ENCODE measurements around the gene ARL4D.
"Not testable (repeated sequence)": the region's sequence is repeated elsewhere in the genome, so short reads cannot be mapped to it uniquely, and the experiment has no call there.

Gene ARL4D

DNA sequence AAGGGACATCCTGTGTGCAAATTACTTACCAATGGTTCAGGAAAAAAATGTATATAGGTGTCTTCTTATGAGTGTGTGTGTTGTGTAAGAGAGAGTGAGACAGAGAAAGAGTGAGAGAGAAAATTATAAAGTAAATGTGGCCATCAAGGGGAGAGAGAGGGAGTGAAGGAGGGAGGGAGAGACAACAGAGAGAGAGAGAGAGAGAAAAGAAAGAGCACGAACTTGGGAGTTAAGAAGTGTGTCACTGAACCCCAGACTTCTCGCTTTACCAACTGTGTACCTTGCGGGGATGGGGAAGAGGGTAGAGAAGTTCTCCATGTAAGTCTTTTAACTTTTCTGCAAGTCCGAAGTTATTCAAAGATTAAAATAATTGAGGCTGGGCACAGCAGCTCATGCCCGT is 28.8 kb upstream of the ARL4D start:
- DNase-seq (ENCODE audit: low spot score): no peak

- no peak for DNase-seq (ENCODE audit: low spot score)
These were observed 27.5 kb upstream of the ARL4D start for GRCh38 chr17:43371227-43371821.

DNA sequence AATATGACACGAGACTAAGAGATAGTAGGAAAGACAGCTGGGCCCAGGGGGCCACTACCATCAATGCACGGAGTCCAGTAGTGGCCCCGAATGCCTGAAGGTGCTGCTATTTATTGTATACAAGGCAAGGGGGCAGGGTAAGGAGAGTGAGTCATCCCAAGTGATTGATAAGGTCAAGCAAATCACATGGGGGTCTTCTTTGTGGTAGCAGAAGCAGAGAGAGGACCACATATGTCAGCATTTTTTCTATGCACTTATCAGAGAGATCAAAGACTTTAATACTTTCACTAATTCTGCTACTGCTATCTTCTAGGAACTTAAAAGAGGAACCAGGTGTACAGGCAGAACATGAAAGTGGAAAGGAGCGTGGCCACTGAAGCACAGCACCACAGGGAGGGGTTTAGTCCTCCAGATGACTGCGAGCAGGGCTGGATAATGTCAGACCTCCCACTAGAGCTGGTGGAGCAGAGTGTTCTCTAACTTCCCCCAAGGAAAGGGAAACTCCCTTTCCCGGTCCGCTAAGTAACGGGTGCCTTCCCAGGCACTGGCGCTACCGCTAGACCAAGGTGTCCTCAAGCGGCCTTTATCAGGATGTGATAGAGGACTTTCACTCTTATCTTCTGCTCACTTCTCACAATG is 26.4 kb upstream of the ARL4D start:
- DNase-seq (ENCODE audit: low spot score): no peak

DNA sequence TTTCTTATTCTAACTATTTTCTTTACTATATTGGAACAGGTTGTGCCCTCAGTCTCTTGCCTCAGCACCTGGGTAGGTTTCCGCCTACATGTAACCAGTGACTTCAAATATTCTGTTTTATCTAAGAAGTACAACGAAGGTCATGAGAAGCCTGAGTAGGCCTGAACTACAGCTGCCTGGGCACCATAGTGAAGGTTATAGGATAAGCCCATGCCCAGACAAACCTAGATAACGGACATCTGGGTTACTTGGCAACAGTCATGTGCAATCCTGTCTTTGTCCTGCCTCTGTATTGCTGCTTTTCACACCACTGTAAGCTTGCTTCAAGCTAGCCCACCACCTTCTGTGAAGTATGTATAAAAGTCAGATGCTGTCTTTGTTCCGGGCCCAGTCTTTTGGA is 25.4 kb upstream of the ARL4D start:
- no peak for DNase-seq (ENCODE audit: low spot score)

DNA sequence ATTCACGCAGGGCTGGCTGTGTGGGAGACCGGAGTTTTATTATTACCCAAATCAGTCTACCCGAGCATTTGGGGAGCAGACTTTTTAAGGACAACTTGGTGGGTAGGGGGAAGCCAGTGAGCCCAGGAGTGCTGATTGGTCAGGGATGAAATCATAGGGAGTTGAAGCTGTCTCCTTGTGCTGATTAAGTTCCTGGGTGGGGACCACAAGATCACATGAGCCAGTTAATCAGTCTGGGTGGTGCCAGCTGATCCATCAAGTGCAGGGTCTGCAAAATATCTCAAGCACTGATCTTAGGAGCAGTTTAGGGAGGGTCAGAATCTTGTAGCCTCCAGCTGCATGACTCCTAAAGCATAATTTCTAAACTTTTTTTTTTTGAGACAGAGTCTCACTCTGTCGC is 22.9 kb upstream of the ARL4D start:
- DNase-seq (ENCODE audit: low spot score): not testable (repeated sequence)

DNA sequence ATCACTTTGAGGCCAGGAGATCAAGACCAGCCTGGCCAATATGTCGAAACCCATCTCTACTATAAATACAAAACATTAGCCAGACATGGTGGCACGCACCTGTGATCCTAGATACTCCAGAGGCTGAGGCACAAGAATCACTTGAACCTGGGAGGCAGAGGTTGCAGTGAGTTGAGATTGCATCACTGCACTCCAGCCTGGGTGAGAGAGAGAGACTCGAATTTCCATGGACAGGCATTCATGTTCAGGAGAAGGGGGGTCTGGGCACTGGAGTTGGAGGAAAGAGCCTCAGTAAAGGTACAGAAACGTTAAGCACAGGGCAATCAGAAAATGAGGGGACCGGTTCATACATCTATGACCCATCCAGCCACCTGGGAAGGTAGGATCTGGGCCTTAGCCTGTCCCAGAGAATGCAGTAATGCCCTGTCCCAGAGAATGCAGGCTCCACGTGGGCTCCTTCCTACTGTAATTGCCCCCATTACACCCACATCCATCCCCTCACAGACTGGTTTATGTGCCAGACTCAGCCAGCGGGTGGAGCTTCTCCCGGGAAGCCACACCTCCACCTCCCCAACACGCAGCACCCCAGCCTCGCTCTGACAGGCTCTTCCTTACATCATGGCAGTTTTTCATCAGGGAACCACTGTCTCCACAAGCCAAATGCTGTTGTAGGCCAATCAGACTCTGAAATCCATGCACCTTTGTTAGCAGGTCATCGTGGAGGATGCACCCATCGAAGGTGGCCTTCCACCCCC is 21.6 kb upstream of the ARL4D start:
- DNase-seq (ENCODE audit: low spot score): no peak

DNA sequence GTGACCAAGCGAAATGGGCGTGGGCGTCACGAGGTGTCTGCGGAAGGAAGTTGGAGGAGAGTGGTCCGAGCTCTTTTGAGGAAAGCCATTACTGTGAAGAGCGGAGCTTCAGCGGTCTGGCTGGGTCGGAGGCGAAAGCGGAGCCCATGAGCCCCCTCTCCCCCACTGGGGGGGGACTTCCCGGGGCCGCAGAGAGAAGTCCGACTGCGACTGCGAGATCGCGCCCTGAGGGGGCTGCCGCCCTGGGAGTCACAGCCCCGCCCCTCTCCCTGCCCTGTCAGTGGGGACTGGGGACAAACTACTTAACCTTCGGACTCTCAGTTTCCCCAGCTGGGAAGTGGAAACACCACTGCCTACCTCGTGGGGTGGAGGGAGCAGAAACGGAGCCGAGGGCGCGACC is 20.0 kb upstream of the ARL4D start:
- DNase-seq (ENCODE audit: low spot score): no peak

DNA sequence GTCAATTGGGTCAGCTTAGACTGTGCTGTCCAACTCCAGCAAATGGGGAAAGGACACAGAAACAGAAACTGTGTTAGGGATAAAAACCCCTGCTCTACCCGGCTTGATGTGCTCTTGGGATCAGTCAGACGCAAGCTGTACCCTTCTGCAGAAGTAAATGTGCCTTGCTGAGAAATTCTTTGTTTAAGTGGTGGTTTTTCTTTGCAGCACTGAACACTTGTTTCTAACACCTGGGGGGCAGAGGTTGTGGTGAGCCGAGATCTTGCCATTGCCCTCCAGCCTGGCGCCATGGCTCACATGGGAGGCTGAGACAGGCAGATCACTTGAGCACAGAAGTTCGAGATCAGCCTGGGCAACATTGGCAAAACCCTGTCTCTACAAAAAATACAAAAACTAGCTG is 18.5 kb upstream of the ARL4D start:
- no peak for DNase-seq (ENCODE audit: low spot score)

DNA sequence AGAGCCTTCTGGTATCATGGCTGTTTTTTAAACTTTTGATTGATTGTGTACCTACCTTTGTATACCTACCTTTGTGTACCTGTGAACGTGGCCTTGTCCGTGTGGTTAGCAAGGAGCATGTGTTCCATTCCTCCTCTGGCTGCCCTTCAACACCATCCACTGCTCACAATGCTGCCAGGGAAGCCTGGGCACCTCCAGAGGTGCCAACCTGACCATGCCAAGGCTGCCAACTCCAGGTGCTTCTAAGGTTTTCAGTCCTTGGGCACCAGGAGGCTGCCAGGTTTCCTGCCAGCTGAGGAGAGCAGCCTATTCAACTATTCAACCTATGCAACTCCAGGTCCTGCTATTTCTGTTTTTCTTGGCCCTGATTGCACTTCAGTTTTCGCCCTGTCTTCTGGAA is 17.6 kb upstream of the ARL4D start:
- DNase-seq (ENCODE audit: low spot score): no peak

- no peak for DNase-seq (ENCODE audit: low spot score)
These were observed 17.2 kb upstream of the ARL4D start for GRCh38 chr17:43381621-43382020.

DNA sequence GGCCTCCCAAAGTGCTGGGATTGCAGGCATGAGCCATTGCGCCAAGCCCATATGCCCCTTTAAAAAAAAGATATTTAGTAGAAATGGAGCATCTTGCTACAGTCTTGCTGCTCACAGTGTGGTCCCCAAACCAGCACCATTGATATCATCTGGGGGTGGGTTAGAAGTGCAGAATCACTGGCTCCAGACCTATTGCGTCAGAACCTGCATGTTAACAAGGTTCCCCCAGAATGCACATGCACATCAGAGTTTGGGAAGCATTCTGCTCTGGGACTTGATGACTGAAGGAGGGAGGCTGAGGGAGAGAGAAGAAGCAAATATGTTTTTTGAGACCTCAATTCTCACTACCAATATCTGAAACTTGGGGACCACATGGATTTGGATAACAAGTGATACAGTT is 16.0 kb upstream of the ARL4D start:
- no peak for DNase-seq (ENCODE audit: low spot score)

- no peak for DNase-seq (ENCODE audit: low spot score)
These were observed 15.4 kb upstream of the ARL4D start for GRCh38 chr17:43383372-43383771.

- no peak for DNase-seq (ENCODE audit: low spot score)
These were observed 14.8 kb upstream of the ARL4D start for GRCh38 chr17:43383826-43384475.

- DNase-seq (ENCODE audit: low spot score): no peak
These were observed 14.3 kb upstream of the ARL4D start for GRCh38 chr17:43384476-43384862.

DNA sequence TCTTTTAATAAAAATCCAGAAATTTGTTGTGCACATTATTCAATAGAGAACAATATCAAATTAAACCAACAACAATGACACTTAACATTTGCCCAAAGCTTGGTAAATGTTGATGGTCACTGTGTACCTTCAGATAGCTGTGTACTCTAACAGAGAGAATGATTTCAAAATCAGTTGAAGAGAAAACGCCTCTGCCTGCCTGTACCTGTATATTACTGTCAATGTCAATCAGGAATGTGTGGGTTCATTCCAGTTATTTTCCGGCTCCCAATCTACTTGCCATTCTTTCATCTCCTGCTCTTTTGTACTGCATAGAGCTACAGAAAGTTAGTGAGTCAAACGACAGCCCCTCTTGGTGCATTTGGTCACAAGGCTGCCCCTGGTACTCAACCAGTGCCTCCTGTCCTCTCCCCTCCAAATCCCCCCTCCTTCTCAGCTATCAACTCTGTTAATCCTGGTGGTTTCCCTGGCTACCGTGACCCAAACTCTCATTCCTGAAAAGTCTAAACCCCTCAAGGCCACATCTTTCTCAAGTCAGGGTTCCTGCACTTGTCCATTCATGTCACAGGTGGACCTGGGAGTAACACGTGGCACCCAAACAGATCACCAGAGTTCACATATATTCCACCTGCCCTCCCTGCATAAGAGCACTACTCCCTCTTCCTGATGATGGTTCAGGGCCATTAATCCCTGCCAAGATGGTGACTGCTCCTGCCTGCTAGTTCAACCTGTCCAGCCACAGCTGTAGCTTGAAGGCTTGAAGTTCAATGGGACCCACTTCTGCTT is 13.6 kb upstream of the ARL4D start:
- DNase-seq (ENCODE audit: low spot score): no peak

DNA sequence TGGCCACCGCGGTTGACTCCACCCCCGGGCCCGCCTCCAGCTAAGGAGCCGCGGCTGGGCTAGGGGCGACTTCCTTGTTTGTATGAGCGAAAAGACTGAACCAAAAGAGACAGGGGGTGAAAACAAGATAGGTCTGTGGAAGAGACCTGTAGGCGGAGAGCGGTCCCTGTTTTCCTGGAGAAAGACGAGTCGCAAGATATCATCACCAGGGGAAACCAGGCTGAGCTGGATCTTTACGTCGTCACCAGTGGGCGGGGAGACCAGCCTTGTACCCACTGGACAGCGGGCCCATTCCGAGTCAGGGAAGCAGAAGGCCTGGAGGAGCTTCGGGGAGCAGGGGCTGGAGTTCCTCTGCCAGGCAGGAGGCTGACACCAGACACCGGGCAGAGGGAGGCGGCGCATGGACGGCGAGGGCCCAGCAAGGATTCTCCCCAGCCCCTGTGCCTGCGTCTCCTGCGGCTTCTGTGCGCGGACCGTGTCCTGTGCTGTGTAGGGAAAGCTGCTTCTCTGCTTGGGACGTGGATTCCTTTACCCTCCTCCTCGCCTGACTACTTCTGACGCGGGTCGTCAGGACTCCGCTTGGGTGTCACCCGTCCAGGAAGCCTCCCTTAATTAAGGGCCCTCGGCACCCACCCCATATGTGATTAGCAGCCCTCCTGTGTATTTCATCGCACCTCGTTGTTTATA is 10.3 kb upstream of the ARL4D start:
- DNase-seq (ENCODE audit: low spot score): peak; percentile 95

DNA sequence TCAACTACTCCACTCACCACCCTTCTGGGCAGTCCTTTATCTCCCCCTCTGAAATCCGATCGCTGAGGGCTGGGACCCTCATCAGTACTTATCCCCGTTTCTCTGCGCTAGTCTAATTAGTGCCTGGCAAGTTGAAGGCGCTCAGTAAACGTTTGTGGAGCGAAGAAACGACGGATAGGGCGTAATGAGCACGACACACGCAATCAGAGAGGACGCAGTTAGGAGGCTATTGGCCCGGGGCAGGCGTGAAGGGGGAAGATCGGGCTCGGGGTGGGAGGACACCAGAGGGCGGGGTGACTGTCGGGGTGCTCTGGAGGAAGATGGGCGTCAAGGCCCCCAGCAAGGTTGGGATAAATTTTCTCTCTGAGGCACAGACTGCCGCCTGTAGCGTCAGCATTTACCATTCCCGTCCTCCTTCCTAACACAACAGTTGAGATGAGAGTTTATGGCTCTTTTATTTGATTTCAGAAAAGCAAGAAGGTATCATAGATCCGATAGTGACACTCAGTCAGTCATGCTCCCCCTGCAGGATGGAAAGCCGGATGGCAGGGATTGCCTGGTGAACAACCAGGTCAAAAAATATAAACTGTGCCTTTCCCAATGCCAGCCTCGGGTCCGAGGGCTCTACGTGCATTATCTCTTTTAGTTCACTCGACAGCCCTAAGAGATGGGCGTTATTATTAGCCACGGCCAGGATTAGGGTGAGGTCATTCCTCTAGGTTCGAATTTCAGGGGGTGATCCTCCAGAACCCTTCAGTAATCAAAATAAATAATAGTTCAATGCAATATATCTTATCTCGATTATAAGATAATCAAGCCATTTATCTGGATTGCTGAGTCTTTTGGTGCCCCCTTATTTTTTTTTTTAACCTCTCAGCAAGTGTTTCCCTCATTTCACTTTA is 9.5 kb upstream of the ARL4D start:
- DNase-seq (ENCODE audit: low spot score): peak; percentile 86

GRCh38 chr17:43392397-43392796 is 6.4 kb upstream of the ARL4D start:
- no peak for DNase-seq (ENCODE audit: low spot score)

GRCh38 chr17:43393944-43394482 is 4.8 kb upstream of the ARL4D start:
- peak; percentile 97 for DNase-seq (ENCODE audit: low spot score)

DNA sequence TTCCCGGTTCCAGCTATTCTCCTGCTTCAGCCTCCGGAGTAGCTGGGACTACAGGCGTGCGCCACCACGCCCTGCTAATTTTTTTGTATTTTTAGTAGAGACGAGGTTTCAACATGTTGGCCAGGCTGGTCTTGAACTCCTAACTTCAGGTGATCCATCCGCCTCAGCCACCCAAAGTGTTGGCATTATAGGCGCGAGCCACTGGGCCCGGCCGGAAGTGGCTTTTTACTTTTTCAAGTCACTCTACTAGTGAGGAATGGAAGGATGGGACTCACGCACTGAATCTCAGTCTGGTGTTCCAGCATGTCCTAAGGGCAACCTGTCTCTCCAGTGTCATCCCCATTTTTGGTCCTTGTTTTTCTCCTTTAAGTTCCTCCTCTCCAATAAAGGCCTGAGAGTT is 4.1 kb upstream of the ARL4D start:
- DNase-seq (ENCODE audit: low spot score): not testable (repeated sequence)
